GM13976 (cell line): Measurements from ENCODE around the gene PAPSS2.
A peak's percentile ranks its signal among the peaks of the same experiment; 100 is the strongest.

Experiments
- DNase-seq: peaks from one replicate; pipeline ENCODE4 v3.0.0; 2012; ENCODE audit warnings: low spot score
- in situ Hi-C: fragments of 300-500 bp; cut with MboI; formaldehyde crosslinking; loops from one replicate; pipeline ENCODE4 v1.12.0; 2022; ENCODE audit warnings: low sequenced_read_pairs, mixed read lengths, inconsistent platforms; ENCODE audit not compliant: unreplicated experiment
- TF ChIP-seq, protein P1 (sequence below): IDR thresholded peaks from 2 replicates; pipeline ENCODE4 v1.5.1; 2012; ENCODE audit warnings: borderline replicate concordance, mild to moderate bottlenecking; ENCODE audit not compliant: insufficient read depth; ENCODE audit errors: extremely low read depth, missing control alignments, control extremely low read depth

The PAPSS2 gene

DNA sequence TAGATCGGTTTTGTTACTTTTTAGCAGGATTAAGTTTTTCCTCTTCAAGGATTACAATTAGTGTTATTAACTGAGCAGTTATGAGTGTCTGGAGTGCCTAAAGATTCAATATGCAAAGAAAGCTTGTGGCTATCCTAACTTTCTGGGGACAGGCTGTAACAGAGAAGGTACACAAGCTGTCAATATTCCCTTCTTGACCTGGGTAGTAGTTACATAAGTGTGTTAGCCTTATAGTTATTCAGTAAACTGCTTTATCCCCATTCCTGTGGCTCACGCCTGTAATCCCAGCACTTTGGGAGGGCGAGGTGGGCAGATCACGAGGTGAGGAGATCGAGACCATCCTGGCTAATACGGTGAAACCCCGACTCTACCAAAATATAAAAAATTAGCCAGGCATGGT is 126.7 kb downstream of the PAPSS2 start:
- TF ChIP-seq, protein P1, sequence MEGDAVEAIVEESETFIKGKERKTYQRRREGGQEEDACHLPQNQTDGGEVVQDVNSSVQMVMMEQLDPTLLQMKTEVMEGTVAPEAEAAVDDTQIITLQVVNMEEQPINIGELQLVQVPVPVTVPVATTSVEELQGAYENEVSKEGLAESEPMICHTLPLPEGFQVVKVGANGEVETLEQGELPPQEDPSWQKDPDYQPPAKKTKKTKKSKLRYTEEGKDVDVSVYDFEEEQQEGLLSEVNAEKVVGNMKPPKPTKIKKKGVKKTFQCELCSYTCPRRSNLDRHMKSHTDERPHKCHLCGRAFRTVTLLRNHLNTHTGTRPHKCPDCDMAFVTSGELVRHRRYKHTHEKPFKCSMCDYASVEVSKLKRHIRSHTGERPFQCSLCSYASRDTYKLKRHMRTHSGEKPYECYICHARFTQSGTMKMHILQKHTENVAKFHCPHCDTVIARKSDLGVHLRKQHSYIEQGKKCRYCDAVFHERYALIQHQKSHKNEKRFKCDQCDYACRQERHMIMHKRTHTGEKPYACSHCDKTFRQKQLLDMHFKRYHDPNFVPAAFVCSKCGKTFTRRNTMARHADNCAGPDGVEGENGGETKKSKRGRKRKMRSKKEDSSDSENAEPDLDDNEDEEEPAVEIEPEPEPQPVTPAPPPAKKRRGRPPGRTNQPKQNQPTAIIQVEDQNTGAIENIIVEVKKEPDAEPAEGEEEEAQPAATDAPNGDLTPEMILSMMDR = no peak
- DNase-seq = no peak
- in situ Hi-C loops = no loop called here

DNA sequence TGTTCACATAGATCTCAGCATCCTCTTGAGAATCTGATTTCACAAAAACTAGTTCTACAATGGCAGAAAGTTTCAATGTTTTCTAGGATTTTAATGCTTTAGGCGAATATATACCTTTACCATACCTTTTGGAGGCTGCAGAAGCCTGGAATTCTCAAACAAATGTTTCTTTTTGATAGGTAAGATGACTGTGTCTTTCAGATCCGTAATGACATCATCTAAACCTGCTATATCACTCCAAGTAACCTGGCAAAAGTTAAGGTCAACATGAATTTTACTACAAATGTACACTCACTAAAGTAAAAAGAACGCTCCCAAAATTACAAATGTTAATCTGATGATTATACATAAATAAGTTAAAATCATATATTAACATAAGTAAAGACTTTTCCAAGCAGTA is 130.5 kb downstream of the PAPSS2 start:
- no peak for DNase-seq
- TF ChIP-seq, protein P1 = no peak
- in situ Hi-C loops = no loop called here

DNA sequence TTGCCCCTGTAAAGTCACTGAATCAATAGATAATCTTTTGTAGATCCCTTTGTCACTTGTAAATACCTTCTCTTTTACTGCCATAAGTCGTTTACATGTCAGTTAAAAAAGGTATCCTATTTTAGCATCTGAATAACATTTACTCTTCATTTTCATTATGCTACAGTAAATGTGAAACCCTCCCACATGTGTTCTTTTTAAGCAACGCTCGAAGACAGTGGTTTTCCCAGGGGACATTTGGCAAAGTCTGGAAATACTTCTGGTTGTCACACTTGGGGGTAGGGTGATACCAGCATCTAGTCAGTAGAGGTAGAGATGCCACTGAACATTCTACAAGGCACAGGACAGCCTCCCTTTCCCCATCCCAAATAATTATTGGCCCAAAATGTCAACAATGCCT is 134.6 kb downstream of the PAPSS2 start:
- in situ Hi-C loops = no loop called here
- TF ChIP-seq, protein P1 = no peak
- peak; percentile 16 for DNase-seq
